Choroid plexus epithelial cell (primary cell): ENCODE measurements around the gene TWF2.
"Not testable (repeated sequence)": the region's sequence is repeated elsewhere in the genome, so short reads cannot be mapped to it uniquely, and the experiment has no call there.

ENCODE experiments used
- DNase-seq: peaks from one replicate; pipeline ENCODE4 v3.0.0-alpha.2; 2010; ENCODE audit warnings: low read depth
- H3K4me3 ChIP-seq: 2 replicates; pipeline ENCODE4 v1.5.1; 2011; ENCODE audit warnings: low read depth, mild to moderate bottlenecking, control low read depth, low read length, moderate library complexity
- CTCF ChIP-seq: conservative IDR thresholded peaks from 2 replicates; pipeline ENCODE4 v1.5.1; 2011; ENCODE audit warnings: low read depth, mild to moderate bottlenecking, control low read depth, inconsistent platforms, low read length, moderate library complexity

TWF2 gene

GRCh38 chr3:52238761-52239701, at the start of gene TWF2:
TWF2 (minus strand) TSS chr3:52239158; CDS start chr3:52239016, 142 bp downstream.
- peak; percentile 81 for DNase-seq
- peak; percentile 50 for TF ChIP-seq CTCF
- H3K4me3 ChIP-seq = peak within 1 kb of the TSS; percentile 93

DNA sequence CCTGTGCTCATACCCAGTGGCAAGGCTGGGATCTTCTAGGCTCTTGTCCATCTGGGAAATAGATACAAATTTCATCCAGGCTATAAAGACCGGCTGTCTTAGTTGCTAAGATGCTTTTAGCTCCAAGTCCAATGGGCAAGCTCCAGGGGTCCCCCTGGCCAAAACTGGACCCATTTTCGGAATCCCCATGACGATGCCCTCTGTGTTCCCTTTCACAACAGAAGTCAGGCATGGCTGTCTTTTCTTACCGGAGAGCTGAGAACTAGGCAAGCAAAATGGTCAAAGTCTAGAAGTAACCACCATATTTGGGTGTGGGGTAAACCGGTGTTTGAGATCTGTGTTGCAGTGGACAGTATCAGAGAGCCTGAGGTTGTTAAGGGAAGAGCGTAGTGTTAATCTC, 49.7 kb upstream of the TWF2 start:
- no peak for TF ChIP-seq CTCF
- peak overlapping the region; percentile 81 for H3K4me3 ChIP-seq
- no peak for DNase-seq

- peak; percentile 66 for DNase-seq
- peak overlapping the region; percentile 81 for H3K4me3 ChIP-seq
- no peak for TF ChIP-seq CTCF
Measured at GRCh38 chr3:52286777-52287110, 47.8 kb upstream of the TWF2 start.

DNA sequence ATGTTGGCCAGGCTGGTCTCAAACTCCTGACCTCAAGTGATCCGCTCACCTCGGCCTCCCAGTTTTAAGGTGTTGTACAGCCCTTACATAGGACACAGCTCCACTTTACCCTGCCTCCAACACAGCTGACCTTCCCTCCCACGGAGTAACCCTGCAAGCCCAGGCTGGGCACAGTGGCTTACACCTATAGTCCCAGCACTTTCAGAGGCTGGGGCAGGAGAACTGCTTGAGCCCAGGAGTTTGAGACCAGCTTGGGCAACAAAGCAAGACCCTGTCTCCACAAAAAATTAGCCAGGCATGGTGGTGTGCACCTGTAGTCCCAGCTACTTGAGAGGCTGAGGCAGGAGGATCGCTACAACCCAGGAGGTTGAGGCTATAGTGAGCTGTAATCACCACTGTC, 45.1 kb upstream of the TWF2 start:
- not testable (repeated sequence) for DNase-seq, H3K4me3 ChIP-seq

- H3K4me3 ChIP-seq = no peak overlapping the region
- DNase-seq = no peak
- TF ChIP-seq CTCF = no peak
Measured at GRCh38 chr3:52283306-52283705, 44.3 kb upstream of the TWF2 start.

- TF ChIP-seq CTCF = no peak
- DNase-seq = no peak
- no peak overlapping the region for H3K4me3 ChIP-seq
Measured at GRCh38 chr3:52281981-52282801, 43.2 kb upstream of the TWF2 start.

DNA sequence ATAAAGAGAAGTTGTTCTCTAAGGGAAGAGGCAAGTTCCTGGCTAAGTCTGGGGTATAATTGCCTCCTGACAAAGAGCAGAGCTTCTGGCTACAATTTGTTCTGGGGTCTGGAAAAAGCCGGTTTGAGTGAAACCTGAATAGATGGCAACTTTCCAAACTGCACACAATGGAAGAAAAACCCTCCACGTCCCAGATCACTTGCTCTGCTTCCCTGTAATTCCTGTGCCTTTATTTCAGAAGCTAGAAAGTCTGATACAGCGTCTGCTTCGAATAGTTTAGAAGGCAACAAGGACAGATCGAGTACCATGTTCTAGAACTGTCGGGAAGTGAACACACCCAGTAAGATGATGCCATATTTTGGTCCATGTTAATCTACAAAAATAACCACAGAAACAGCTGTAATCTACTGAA, 41.1 kb upstream of the TWF2 start:
- H3K4me3 ChIP-seq = no peak overlapping the region
- peak; percentile 51 for DNase-seq
- no peak for TF ChIP-seq CTCF
